Neuronal stem cell (in vitro differentiated cells): Measurements from ENCODE around the gene NTRK2.

Experiments used
- DNase-seq: peaks from one replicate; pipeline ENCODE4 v3.0.0-alpha.2; 2013; ENCODE audit warnings: low spot score
- H2AFZ ChIP-seq: one replicate; pipeline ENCODE4 v1.6.1; 2013; ENCODE audit warnings: mild to moderate bottlenecking, low read length, inconsistent platforms
- H2AK5ac ChIP-seq: 2 replicates; pipeline ENCODE4 v1.6.1; 2013; ENCODE audit warnings: low read depth, mild to moderate bottlenecking, inconsistent platforms, low read length, moderate library complexity, mixed read lengths
- H2BK120ac ChIP-seq: 2 replicates; pipeline ENCODE4 v1.6.1; 2013; ENCODE audit warnings: low read depth, mild to moderate bottlenecking, inconsistent platforms, low read length, moderate library complexity, mixed read lengths
- H2BK12ac ChIP-seq: one replicate; pipeline ENCODE4 v1.6.1; 2013; ENCODE audit warnings: low read length, inconsistent platforms
- H2BK15ac ChIP-seq: 2 replicates; pipeline ENCODE4 v1.6.1; 2013; ENCODE audit warnings: mild to moderate bottlenecking, low read length, inconsistent platforms, mixed read lengths
- H2BK5ac ChIP-seq: one replicate; pipeline ENCODE4 v1.6.1; 2013; ENCODE audit warnings: inconsistent platforms, mild to moderate bottlenecking, low read length, moderate library complexity
- H3K14ac ChIP-seq: one replicate; pipeline ENCODE4 v1.6.1; 2013; ENCODE audit warnings: low read length, inconsistent platforms
- H3K18ac ChIP-seq: 2 replicates; pipeline ENCODE4 v1.6.1; 2013; ENCODE audit warnings: low read length, inconsistent platforms
- H3K23ac ChIP-seq: 2 replicates; pipeline ENCODE4 v1.6.1; 2013; ENCODE audit warnings: low read depth, mild to moderate bottlenecking, mixed read lengths, low read length, inconsistent platforms; ENCODE audit not compliant: poor library complexity
- H3K27ac ChIP-seq: replicated peaks from 3 replicates; pipeline ENCODE4 v1.5.1; 2013; ENCODE audit warnings: low read length, inconsistent platforms
- H3K27me3 ChIP-seq, 3 experiments: 2 replicates each; pipeline ENCODE4 v1.6.1; 2013; ENCODE audit warnings: low read length in 3 of 3, mild to moderate bottlenecking in 2 of 3, inconsistent platforms in 1 of 3, low read depth in 1 of 3, mixed read lengths in 1 of 3, moderate library complexity in 1 of 3; ENCODE audit not compliant: control insufficient read depth in 3 of 3, insufficient read depth in 3 of 3
- H3K36me3 ChIP-seq, 2 donors: replicated peaks in 1 of 2; 2 replicates each; pipeline ENCODE4 v1.6.1; 2013; ENCODE audit warnings: low read length in 2 of 2; ENCODE audit not compliant: control insufficient read depth in 2 of 2, insufficient read depth in 2 of 2
- H3K4ac ChIP-seq: 2 replicates; pipeline ENCODE4 v1.6.1; 2013; ENCODE audit warnings: inconsistent platforms, mild to moderate bottlenecking, low read length, moderate library complexity
- H3K4me1 ChIP-seq, 2 donors: 1 replicate in 1 of 2; 2 replicates in 1 of 2; pipeline ENCODE4 v1.6.1; 2013; ENCODE audit warnings: low read length in 2 of 2, low read depth in 1 of 2; ENCODE audit not compliant: control insufficient read depth in 2 of 2, insufficient read depth in 1 of 2
- H3K4me2 ChIP-seq: one replicate; pipeline ENCODE4 v1.6.1; 2013; ENCODE audit warnings: mild to moderate bottlenecking, low read length, inconsistent platforms; ENCODE audit not compliant: insufficient read depth, poor library complexity, severe bottlenecking
- H3K4me3 ChIP-seq, 2 donors: 2 replicates each; pipeline ENCODE4 v1.5.1; 2013; ENCODE audit warnings: low read length in 2 of 2, mild to moderate bottlenecking in 2 of 2, inconsistent platforms in 1 of 2, moderate library complexity in 1 of 2
- H3K79me1 ChIP-seq: one replicate; pipeline ENCODE4 v1.6.1; 2013; ENCODE audit warnings: low read depth, mild to moderate bottlenecking, inconsistent platforms, low read length, moderate library complexity
- H3K9ac ChIP-seq: one replicate; pipeline ENCODE4 v1.6.1; 2013; ENCODE audit warnings: mild to moderate bottlenecking, low read depth, low read length, inconsistent platforms; ENCODE audit not compliant: poor library complexity
- H3K9me3 ChIP-seq, 2 donors: replicated peaks in 1 of 2; 2 replicates each; pipeline versions ENCODE3 to v1.6.1; 2013; ENCODE audit warnings: low read length in 2 of 2, mild to moderate bottlenecking in 2 of 2, inconsistent platforms in 1 of 2, low read depth in 1 of 2, mixed read lengths in 1 of 2, moderate library complexity in 1 of 2; ENCODE audit not compliant: control insufficient read depth in 2 of 2, insufficient read depth in 1 of 2
- H4K8ac ChIP-seq: one replicate; pipeline ENCODE4 v1.6.1; 2013; ENCODE audit warnings: low read depth, mild to moderate bottlenecking, inconsistent platforms, low read length, moderate library complexity
- H4K91ac ChIP-seq: one replicate; pipeline ENCODE4 v1.6.1; 2013; ENCODE audit warnings: low read length, low read depth, mild to moderate bottlenecking, inconsistent platforms; ENCODE audit not compliant: poor library complexity
- WGBS, 2 donors: extraction: QIAGEN DNeasy Blood & Tissue Kit; methylation state at CpG; one replicate each; pipeline ENCODE4 v1.1.7; 2013; ENCODE audit warnings: missing lambda C conversion rate in 2 of 2, mixed read lengths in 1 of 2; ENCODE audit not compliant: insufficient read length in 2 of 2, insufficient replicate concordance in 1 of 2; ENCODE audit errors: extremely low coverage in 2 of 2; 5-methylcytosine and 5-hydroxymethylcytosine counted together

NTRK2 gene

GRCh38 chr9:84754461-84754860 lies 84.9 kb downstream of the NTRK2 start:
- Histone ChIP-seq H3K79me1 (no peaks in the 10 kb centered on the region), H3K27ac (no peak overlapping the region), H4K8ac (no peak overlapping the region), H3K27me3 (no peaks in the 10 kb centered on the region), H3K4ac (no peak overlapping the region), H3K4me2 (no peak overlapping the region), H4K91ac (no peak overlapping the region), H3K9me3 (no peaks in the 10 kb centered on the region), H3K36me3 (no peaks in the 10 kb centered on the region), H2BK15ac (no peak overlapping the region), H3K9ac (no peak overlapping the region), H2AK5ac (no peak overlapping the region), H3K23ac (no peak overlapping the region), H2BK120ac (no peak overlapping the region), H2BK5ac (no peak overlapping the region), H3K4me3 (no peak overlapping the region), H2AFZ (no peak overlapping the region), H3K18ac (no peak overlapping the region), H3K14ac (no peak overlapping the region), H2BK12ac (no peak overlapping the region), H3K4me1 (no peaks in the 10 kb centered on the region)
- DNase-seq: no peak
- no CpG with 5 or more reads among the region's 3 CpGs for WGBS, 2 donors

GRCh38 chr9:84754881-84755280 lies 85.4 kb downstream of the NTRK2 start:
- Histone ChIP-seq H2BK12ac (no peak overlapping the region), H3K9me3 (no peaks in the 10 kb centered on the region), H3K27ac (no peak overlapping the region), H2BK5ac (no peak overlapping the region), H2AK5ac (no peak overlapping the region), H3K9ac (no peak overlapping the region), H3K4me3 (no peak overlapping the region), H3K14ac (no peak overlapping the region), H2AFZ (no peak overlapping the region), H3K36me3 (no peaks in the 10 kb centered on the region), H3K27me3 (no peaks in the 10 kb centered on the region), H3K4me1 (no peaks in the 10 kb centered on the region), H3K4me2 (no peak overlapping the region), H3K23ac (no peak overlapping the region), H2BK120ac (no peak overlapping the region), H2BK15ac (no peak overlapping the region), H4K91ac (no peak overlapping the region), H3K4ac (no peak overlapping the region), H3K79me1 (no peaks in the 10 kb centered on the region), H4K8ac (no peak overlapping the region), H3K18ac (no peak overlapping the region)
- no peak for DNase-seq
- WGBS, 2 donors: no CpG with 5 or more reads among the region's 5 CpGs

DNA sequence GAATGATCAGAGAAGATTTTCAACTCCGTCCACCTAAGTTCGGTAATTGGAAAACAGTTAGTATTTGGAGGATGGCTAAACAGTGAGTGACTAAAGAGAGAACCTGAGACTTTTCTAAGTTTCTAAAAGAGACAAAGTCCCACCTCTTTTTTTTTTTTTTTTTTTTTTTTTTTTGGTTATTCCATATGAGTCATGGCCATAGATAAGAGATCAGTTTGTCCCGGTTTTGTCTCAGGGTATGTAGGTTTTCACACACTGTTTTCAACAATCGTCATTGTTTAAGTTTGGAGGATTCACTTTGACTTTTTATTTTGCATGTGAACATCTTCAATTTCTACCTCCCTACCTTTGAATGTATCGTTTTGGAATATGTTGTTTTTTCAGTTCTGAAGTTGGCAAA lies 85.9 kb downstream of the NTRK2 start:
- H3K23ac ChIP-seq: no peak overlapping the region
- WGBS, 2 donors: no CpG with 5 or more reads among the region's 5 CpGs

GRCh38 chr9:84756171-84756570 lies 86.6 kb downstream of the NTRK2 start:
- Histone ChIP-seq H2BK15ac (no peak overlapping the region), H3K23ac (no peak overlapping the region), H3K36me3 (no peaks in the 10 kb centered on the region), H4K8ac (no peak overlapping the region), H3K9ac (no peak overlapping the region), H3K27ac (no peak overlapping the region), H3K4ac (no peak overlapping the region), H3K14ac (no peak overlapping the region), H3K18ac (peak overlapping the region; percentile 67), H2AK5ac (no peak overlapping the region), H3K4me2 (no peak overlapping the region), H3K4me1 (peaks cover 0 to 6% of the 10 kb centered on the region in 2 donors), H4K91ac (no peak overlapping the region), H2BK5ac (no peak overlapping the region), H2BK120ac (no peak overlapping the region), H3K4me3 (no peak overlapping the region), H2BK12ac (no peak overlapping the region), H3K79me1 (no peaks in the 10 kb centered on the region), H3K27me3 (no peaks in the 10 kb centered on the region), H2AFZ (no peak overlapping the region), H3K9me3 (no peaks in the 10 kb centered on the region)
- no CpG with 5 or more reads among the region's 4 CpGs for WGBS, 2 donors
- no peak for DNase-seq

More for the DNA sequence above, 85.9 kb downstream of the NTRK2 start:
- no peak overlapping the region for H2AFZ ChIP-seq
- no peak overlapping the region for H3K4ac ChIP-seq
- no peaks in the 10 kb centered on the region for H3K27me3 ChIP-seq
- no peak overlapping the region for H3K14ac ChIP-seq
- no peaks in the 10 kb centered on the region for H3K79me1 ChIP-seq
- H4K8ac ChIP-seq: no peak overlapping the region
- H2BK5ac ChIP-seq: no peak overlapping the region
- no peak overlapping the region for H2BK15ac ChIP-seq
- no peaks in the 10 kb centered on the region for H3K4me1 ChIP-seq
- no peak overlapping the region for H2AK5ac ChIP-seq
- no peak overlapping the region for H3K4me3 ChIP-seq
- no peak overlapping the region for H3K27ac ChIP-seq
- H3K4me2 ChIP-seq: no peak overlapping the region
- H3K36me3 ChIP-seq: no peaks in the 10 kb centered on the region
- H2BK12ac ChIP-seq: no peak overlapping the region
- no peak overlapping the region for H2BK120ac ChIP-seq
- no peak overlapping the region for H3K9ac ChIP-seq
- no peak overlapping the region for H4K91ac ChIP-seq
- DNase-seq: no peak
- no peaks in the 10 kb centered on the region for H3K9me3 ChIP-seq
- H3K18ac ChIP-seq: no peak overlapping the region
